Stomach (tissue), 4 donors: ENCODE measurements around the gene JAML.

Experiments
- CTCF ChIP-seq, 7 experiments: fragments of 450-650 bp in 4 of 7; fragments of 200-600 bp in 3 of 7; sonication (generic) in 3 of 7; IDR thresholded peaks; one replicate each; pipeline ENCODE4 v1.5.1; 2016 to 2019; ENCODE audit warnings: antibody characterized with exemption in 7 of 7, control low read depth in 2 of 7, mild to moderate bottlenecking in 1 of 7
- EP300 ChIP-seq: sonication (generic); formaldehyde crosslinking; IDR thresholded peaks from one replicate; pipeline ENCODE4 v1.6.1; 2017; ENCODE audit warnings: antibody characterized with exemption
- POLR2A ChIP-seq, 4 donors: fragments of 450-650 bp; IDR thresholded peaks; one replicate each; pipeline ENCODE4 v1.6.1; 2016; ENCODE audit warnings: antibody characterized with exemption in 4 of 4, control low read depth in 2 of 4, mild to moderate bottlenecking in 1 of 4, moderate library complexity in 1 of 4
- POLR2AphosphoS5 ChIP-seq, 3 donors: sonication (generic); formaldehyde crosslinking; IDR thresholded peaks; one replicate each; pipeline ENCODE4 v1.6.1; 2016; ENCODE audit warnings: antibody characterized with exemption in 3 of 3

- TF ChIP-seq CTCF (IDR thresholded peaks at IDR 0.05) (no peak), POLR2AphosphoS5 (IDR thresholded peaks at IDR 0.05) (no peak), POLR2A (IDR thresholded peaks at IDR 0.05) (no peak), EP300 (no peak)
Observed at GRCh38 chr11:118215765-118216164, 9.0 kb downstream of the JAML start.
